Fibroblast of mammary gland (primary cell): ENCODE data around the gene CDHR5.

Source experiments
- DNase-seq: peaks from one replicate; pipeline ENCODE4 v3.0.0-alpha.2; 2010; ENCODE audit warnings: low read depth
- H3K4me3 ChIP-seq: 2 replicates; pipeline ENCODE4 v1.5.1; 2011; ENCODE audit warnings: low read depth, mild to moderate bottlenecking, low read length, moderate library complexity; ENCODE audit not compliant: control insufficient read depth
- CTCF ChIP-seq: conservative IDR thresholded peaks from 2 replicates; pipeline ENCODE4 v1.5.1; 2011; ENCODE audit warnings: low read depth, low read length, inconsistent platforms; ENCODE audit not compliant: control insufficient read depth, insufficient read depth

The CDHR5 gene

GRCh38 chr11:660681-661444 lies 36.1 kb upstream of the CDHR5 start:
- H3K4me3 ChIP-seq, result no peak overlapping the region
- TF ChIP-seq CTCF, result no peak
- no peak for DNase-seq

DNA sequence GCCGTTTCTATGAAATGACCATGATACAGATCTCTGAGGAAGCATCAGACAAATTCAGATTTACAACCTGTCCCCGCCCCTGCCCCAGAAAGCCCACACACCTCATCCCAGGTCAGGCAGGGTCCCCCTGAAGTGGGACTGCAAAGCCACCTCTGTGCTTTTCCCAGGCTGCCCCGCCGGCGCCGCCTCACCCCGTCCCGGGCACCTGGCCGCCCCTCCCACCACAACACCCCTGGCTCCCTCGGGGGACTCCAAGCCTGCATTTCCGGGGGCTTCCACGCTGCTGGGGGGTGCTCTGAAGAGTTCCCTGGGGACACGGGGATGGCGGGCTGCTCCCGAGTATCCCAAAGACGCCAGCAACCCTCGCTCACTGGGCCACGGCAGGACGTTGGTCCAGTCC lies 35.5 kb upstream of the CDHR5 start:
- DNase-seq, result no peak
- TF ChIP-seq CTCF, result no peak
- no peak overlapping the region for H3K4me3 ChIP-seq

DNA sequence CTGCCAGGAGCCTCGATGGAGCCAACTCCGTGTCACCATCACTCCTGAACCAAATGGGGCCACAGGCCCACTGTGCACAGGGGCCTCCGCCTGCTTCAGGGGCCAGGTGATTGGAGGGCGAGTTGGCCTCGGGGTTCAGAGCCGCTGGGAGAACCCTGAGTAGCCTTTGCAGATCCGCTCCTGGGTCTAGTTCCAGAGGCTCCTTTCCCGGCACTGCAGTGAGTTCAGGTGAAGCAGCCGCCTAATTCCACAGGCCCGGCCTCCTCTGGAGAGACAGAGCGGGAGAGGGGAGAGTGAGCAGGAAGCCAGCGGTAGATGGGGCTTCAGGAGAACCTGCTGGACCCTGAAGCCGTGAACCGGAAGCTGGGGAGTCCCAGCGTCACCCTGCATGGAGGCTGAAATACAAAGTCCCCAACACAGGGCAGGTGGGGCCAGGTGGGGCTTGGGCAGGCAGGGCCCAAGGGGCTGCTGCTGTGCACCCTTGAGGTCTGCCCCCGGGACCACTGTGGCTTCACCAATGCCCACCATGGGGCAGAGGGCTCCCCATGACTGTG lies 34.9 kb upstream of the CDHR5 start:
- no peak for TF ChIP-seq CTCF
- no peak for DNase-seq
- no peak overlapping the region for H3K4me3 ChIP-seq

- TF ChIP-seq CTCF, result no peak
- H3K4me3 ChIP-seq, result no peak overlapping the region
- no peak for DNase-seq
These were observed 33.0 kb upstream of the CDHR5 start for GRCh38 chr11:657691-658126.

DNA sequence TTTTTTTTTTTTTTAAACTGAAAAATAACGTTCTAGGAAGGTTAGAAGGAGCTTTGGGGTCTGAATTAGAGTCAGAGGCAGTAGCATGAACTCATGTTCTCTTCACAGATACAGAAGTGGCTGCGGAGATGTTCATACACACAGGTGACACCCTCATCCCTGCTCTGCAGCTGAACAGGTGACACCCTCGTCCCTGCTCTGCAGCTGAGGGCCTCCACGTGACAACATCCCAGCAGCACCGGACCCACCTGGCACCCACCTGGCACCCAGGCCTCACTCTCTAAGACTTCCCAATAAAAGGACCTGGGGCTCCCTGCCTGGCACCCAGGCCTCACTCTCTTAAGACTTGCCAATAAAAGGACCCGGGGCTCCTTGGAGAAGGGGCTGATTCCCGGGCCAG lies 32.1 kb upstream of the CDHR5 start:
- H3K4me3 ChIP-seq, result no peak overlapping the region
- TF ChIP-seq CTCF, result no peak
- no peak for DNase-seq

DNA sequence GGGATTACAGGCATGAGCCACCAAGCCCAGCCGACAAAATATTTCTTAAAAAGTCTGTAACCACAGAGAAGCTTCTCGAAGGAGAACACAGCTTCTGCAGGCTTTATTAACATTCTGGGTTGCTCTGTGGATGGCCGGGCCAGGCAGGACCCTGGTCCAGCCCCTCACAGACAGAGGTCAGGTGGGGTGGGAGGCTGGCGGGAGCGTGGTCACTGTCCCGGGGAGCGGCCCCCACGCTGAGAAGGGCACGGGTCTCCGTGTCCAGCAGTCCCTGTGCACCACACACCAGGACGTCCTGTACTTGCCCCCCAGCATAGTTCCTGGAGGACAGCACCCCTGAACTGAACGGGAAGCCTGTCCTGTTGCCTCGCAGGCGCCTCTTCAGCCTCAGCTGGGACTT lies 31.7 kb upstream of the CDHR5 start:
- DNase-seq, result no peak
- no peak overlapping the region for H3K4me3 ChIP-seq
- TF ChIP-seq CTCF, result no peak
